ENCODE results near the gene USP44. TPM values are rescaled to one million over a fixed set of nuclear protein-coding genes. Genes with fewer than 3 reads are reported as not detected.

Gene USP44
- total RNA-seq, 2 donors from 2014 or later, result 17.5 to 30.8 TPM

- DNase-seq, result no peak
- TF ChIP-seq, protein P1, sequence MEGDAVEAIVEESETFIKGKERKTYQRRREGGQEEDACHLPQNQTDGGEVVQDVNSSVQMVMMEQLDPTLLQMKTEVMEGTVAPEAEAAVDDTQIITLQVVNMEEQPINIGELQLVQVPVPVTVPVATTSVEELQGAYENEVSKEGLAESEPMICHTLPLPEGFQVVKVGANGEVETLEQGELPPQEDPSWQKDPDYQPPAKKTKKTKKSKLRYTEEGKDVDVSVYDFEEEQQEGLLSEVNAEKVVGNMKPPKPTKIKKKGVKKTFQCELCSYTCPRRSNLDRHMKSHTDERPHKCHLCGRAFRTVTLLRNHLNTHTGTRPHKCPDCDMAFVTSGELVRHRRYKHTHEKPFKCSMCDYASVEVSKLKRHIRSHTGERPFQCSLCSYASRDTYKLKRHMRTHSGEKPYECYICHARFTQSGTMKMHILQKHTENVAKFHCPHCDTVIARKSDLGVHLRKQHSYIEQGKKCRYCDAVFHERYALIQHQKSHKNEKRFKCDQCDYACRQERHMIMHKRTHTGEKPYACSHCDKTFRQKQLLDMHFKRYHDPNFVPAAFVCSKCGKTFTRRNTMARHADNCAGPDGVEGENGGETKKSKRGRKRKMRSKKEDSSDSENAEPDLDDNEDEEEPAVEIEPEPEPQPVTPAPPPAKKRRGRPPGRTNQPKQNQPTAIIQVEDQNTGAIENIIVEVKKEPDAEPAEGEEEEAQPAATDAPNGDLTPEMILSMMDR (conservative IDR thresholded peaks at IDR 0.05), result no peak
- Histone ChIP-seq H3K27ac (ENCODE audit: low read depth, low read length) (no peak overlapping the region), H3K9me3 (ENCODE audit: control insufficient read depth, low read length) (no peaks in the 10 kb centered on the region), H3K4me1 (ENCODE audit: control insufficient read depth, insufficient read depth, low read length) (no peaks in the 10 kb centered on the region), H3K9ac (ENCODE audit: extremely low read depth, low read length, poor library complexity, severe bottlenecking) (no peak overlapping the region), H3K36me3 (ENCODE audit: control insufficient read depth, insufficient read depth, low read length) (peaks cover 95% of the 10 kb centered on the region), H3K4me3 (ENCODE audit: low read length) (no peak overlapping the region), H3K27me3 (ENCODE audit: control insufficient read depth, insufficient read depth, low read length, poor library complexity, severe bottlenecking) (no peaks in the 10 kb centered on the region)
- Mint-ChIP-seq H3K27ac (no peak overlapping the region), H3K4me3 (no peak overlapping the region), H3K27me3 (ENCODE audit: insufficient read depth) (no peaks in the 10 kb centered on the region), H3K36me3 (ENCODE audit: low read depth) (peaks cover 76% of the 10 kb centered on the region), H3K9me3 (no peaks in the 10 kb centered on the region), H3K4me1 (peaks cover 3% of the 10 kb centered on the region)
- 94 to 96% methylated on average over 9 to 10 of the region's 10 CpGs for WGBS, 2 experiments (ENCODE audit: insufficient coverage in 1 of 2, insufficient read length in 1 of 2)
These were observed 44.4 kb downstream of the USP44 start for GRCh38 chr12:95506707-95507523.

DNA sequence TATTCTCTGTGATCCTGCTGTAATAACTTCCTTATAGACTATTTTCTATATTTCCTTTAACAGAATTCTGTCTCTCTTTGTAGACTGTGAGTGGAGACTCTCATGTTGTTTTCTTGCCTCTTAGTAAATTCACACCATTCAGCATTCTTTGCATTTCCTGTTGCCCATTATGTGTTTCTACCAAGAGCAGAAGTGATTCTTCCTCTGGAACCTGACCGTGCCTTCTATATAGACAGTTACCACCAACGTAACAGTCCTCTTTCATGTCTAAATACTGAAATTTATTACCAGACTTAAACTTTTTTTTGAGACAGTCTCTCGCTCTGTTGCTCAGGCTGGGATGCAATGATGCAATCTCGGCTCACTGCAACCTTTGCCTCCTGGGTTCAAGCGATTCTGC lies 46.2 kb downstream of the USP44 start:
- Mint-ChIP-seq H3K4me1 (no peaks in the 10 kb centered on the region), H3K9me3 (no peaks in the 10 kb centered on the region), H3K27ac (no peak overlapping the region), H3K36me3 (ENCODE audit: low read depth) (peaks cover 67% of the 10 kb centered on the region), H3K4me3 (no peak overlapping the region), H3K27me3 (ENCODE audit: insufficient read depth) (no peaks in the 10 kb centered on the region)
- 75 to 87% methylated on average over 5 of the region's 5 CpGs for WGBS, 2 experiments (ENCODE audit: insufficient coverage in 1 of 2, insufficient read length in 1 of 2)
- Histone ChIP-seq H3K4me1 (ENCODE audit: control insufficient read depth, insufficient read depth, low read length) (no peaks in the 10 kb centered on the region), H3K27me3 (ENCODE audit: control insufficient read depth, insufficient read depth, low read length, poor library complexity, severe bottlenecking) (no peaks in the 10 kb centered on the region), H3K36me3 (ENCODE audit: control insufficient read depth, insufficient read depth, low read length) (peaks cover 89% of the 10 kb centered on the region), H3K9me3 (ENCODE audit: control insufficient read depth, low read length) (no peaks in the 10 kb centered on the region), H3K4me3 (ENCODE audit: low read length) (no peak overlapping the region), H3K9ac (ENCODE audit: extremely low read depth, low read length, poor library complexity, severe bottlenecking) (no peak overlapping the region), H3K27ac (ENCODE audit: low read depth, low read length) (no peak overlapping the region)
- DNase-seq, result no peak
- TF ChIP-seq, protein P1 (conservative IDR thresholded peaks at IDR 0.05), result no peak

- H3K27ac ChIP-seq (ENCODE audit: low read depth, low read length), result no peak overlapping the region
- TF ChIP-seq, protein P1 (conservative IDR thresholded peaks at IDR 0.05), result no peak
- 94 to 100% methylated on average over 4 of the region's 4 CpGs for WGBS, 2 experiments (ENCODE audit: insufficient coverage in 1 of 2, insufficient read length in 1 of 2)
- no peaks in the 10 kb centered on the region for H3K4me1 ChIP-seq (ENCODE audit: control insufficient read depth, insufficient read depth, low read length)
- peaks cover 88% of the 10 kb centered on the region for H3K36me3 ChIP-seq (ENCODE audit: control insufficient read depth, insufficient read depth, low read length)
- no peaks in the 10 kb centered on the region for H3K27me3 ChIP-seq (ENCODE audit: control insufficient read depth, insufficient read depth, low read length, poor library complexity, severe bottlenecking)
- no peak for DNase-seq
- no peaks in the 10 kb centered on the region for H3K9me3 ChIP-seq (ENCODE audit: control insufficient read depth, low read length)
- Mint-ChIP-seq H3K36me3 (ENCODE audit: low read depth) (peaks cover 69% of the 10 kb centered on the region), H3K27ac (no peak overlapping the region), H3K9me3 (peaks cover 3% of the 10 kb centered on the region), H3K4me3 (no peak overlapping the region), H3K27me3 (ENCODE audit: insufficient read depth) (no peaks in the 10 kb centered on the region), H3K4me1 (no peaks in the 10 kb centered on the region)
- no peak overlapping the region for H3K4me3 ChIP-seq (ENCODE audit: low read length)
- H3K9ac ChIP-seq (ENCODE audit: extremely low read depth, low read length, poor library complexity, severe bottlenecking), result no peak overlapping the region
These were observed 47.1 kb downstream of the USP44 start for GRCh38 chr12:95504140-95504539.
